Panc1 (cell line): ENCODE results near the gene JAZF1. TPM values are rescaled to one million over a fixed set of nuclear protein-coding genes. Genes with fewer than 3 reads are reported as not detected.

Experiments used
- ATAC-seq: fragments of 200-7000 bp; cut with Tn5 transposase; 2 replicates; pipeline ENCODE4 v1.9.1; 2020; ENCODE audit warnings: mild to moderate bottlenecking, moderate library complexity
- BruUV-seq: library from RNA; stranded (reverse); fragments of 400-500 nt; replicated peaks from 2 replicates; lab custom pipeline; 2021; lab: Mats Ljungman, UMichigan
- CTCF ChIA-PET: fragments of 300-600 bp; sonication (Branson Sonifier 250); formaldehyde crosslinking; loops from one replicate; lab custom pipeline; 2022; ENCODE audit warnings: antibody characterized with exemption; lab: Charles Lee
- POLR2A ChIA-PET: fragments of 300-600 bp; sonication (Branson Sonifier 250); formaldehyde crosslinking; loops from one replicate; lab custom pipeline; 2022; ENCODE audit warnings: antibody characterized with exemption; lab: Charles Lee
- DNase-seq: peaks from one replicate; pipeline ENCODE4 v3.0.0-alpha.2; 2010; ENCODE audit warnings: low read depth, low spot score
- H3K27ac ChIP-seq: 2 replicates; pipeline ENCODE4 v1.5.1; 2011; ENCODE audit warnings: mild to moderate bottlenecking, low read length, inconsistent platforms
- H3K27me3 ChIP-seq: fragments of 200-500 bp; sonication (Bioruptor generic); 2 replicates; pipeline ENCODE4 v1.6.0; 2014; ENCODE audit warnings: low read length, inconsistent platforms; ENCODE audit not compliant: control insufficient read depth, insufficient read depth
- H3K36me3 ChIP-seq: fragments of 200-500 bp; sonication (Bioruptor generic); 2 replicates; pipeline ENCODE4 v1.5.1; 2014; ENCODE audit warnings: inconsistent platforms, mild to moderate bottlenecking, low read length, moderate library complexity; ENCODE audit not compliant: control insufficient read depth, insufficient read depth
- H3K4me1 ChIP-seq: 2 replicates; pipeline ENCODE4 v1.5.1; 2011; ENCODE audit warnings: inconsistent platforms, mild to moderate bottlenecking, low read length, moderate library complexity; ENCODE audit not compliant: control insufficient read depth, insufficient read depth
- H3K4me3 ChIP-seq, 2 experiments: 2 replicates each; pipeline ENCODE4 v1.5.1; 2011 to 2012; ENCODE audit warnings: low read depth in 2 of 2, low read length in 2 of 2, mild to moderate bottlenecking in 2 of 2, inconsistent platforms in 1 of 2, moderate library complexity in 1 of 2
- H3K9me3 ChIP-seq: fragments of 200-500 bp; sonication (Bioruptor generic); 2 replicates; pipeline ENCODE4 v1.5.1; 2014; ENCODE audit warnings: low read depth, mild to moderate bottlenecking, inconsistent platforms, low read length, moderate library complexity; ENCODE audit not compliant: control insufficient read depth, insufficient read depth
- REST ChIP-seq, 2 experiments: IDR thresholded peaks; 2 replicates each; pipeline ENCODE4 v1.6.1; 2011 to 2012; ENCODE audit warnings: low read depth in 2 of 2, control low read depth in 1 of 2, low read length in 1 of 2, mild to moderate bottlenecking in 1 of 2, moderate library complexity in 1 of 2; ENCODE audit not compliant: insufficient read depth in 1 of 2
- SIN3A ChIP-seq: IDR thresholded peaks from 2 replicates; pipeline ENCODE4 v1.6.1; 2012; ENCODE audit warnings: low read depth, mild to moderate bottlenecking, low read length, moderate library complexity, borderline replicate concordance; ENCODE audit not compliant: insufficient read depth
- TCF7L2 ChIP-seq: IDR thresholded peaks from 2 replicates; pipeline ENCODE4 v1.6.1; 2011; ENCODE audit warnings: mild to moderate bottlenecking, low read depth, low read length, inconsistent platforms
- in situ Hi-C: cut with HindIII; loops from 2 replicates; pipeline ENCODE4 v1.10.0; 2016; ENCODE audit warnings: low sequenced_read_pairs, low pct_unique_long_range_greater_than_20kb
- intact Hi-C: fragments of 100-400 bp; cut with micrococcal nuclease; formaldehyde crosslinking; loops from one replicate; pipeline ENCODE4 v1.10.0; 2022; ENCODE audit not compliant: unreplicated experiment
- total RNA-seq: library from RNA; stranded (reverse); gene quantifications from one replicate; pipeline ENCODE4 v1.2.1, GENCODE V29; 2021; ENCODE audit not compliant: unreplicated experiment

Gene JAZF1
- total RNA-seq, 1 experiment from 2014 or later: 8.8 TPM

GRCh38 chr7:27843584-27844305 is 336.9 kb downstream of the JAZF1 start:
- DNase-seq: no peak
- H3K36me3 ChIP-seq: no peaks in the 10 kb centered on the region
- ChIA-PET POLR2A (no interaction called here), CTCF (no interaction called here)
- no peak for TF ChIP-seq TCF7L2
- TF ChIP-seq REST (IDR thresholded peaks at IDR 0.05; ENCODE audit: insufficient read depth in 1 of 2, low read depth in 2 of 2, low read length in 1 of 2): no peak
- intact Hi-C loops (no loop called here), in situ Hi-C loops (no loop called here)
- no peak overlapping the region for H3K27ac ChIP-seq
- no TSS peak for BruUV-seq
- H3K4me3 ChIP-seq: no peak overlapping the region
- no peaks in the 10 kb centered on the region for H3K4me1 ChIP-seq
- no peaks in the 10 kb centered on the region for H3K9me3 ChIP-seq
- no peaks in the 10 kb centered on the region for H3K27me3 ChIP-seq
- ATAC-seq: no peak

GRCh38 chr7:27842851-27843250 is 337.7 kb downstream of the JAZF1 start:
- no peaks in the 10 kb centered on the region for H3K27me3 ChIP-seq
- intact Hi-C loops (no loop called here), in situ Hi-C loops (no loop called here)
- H3K4me3 ChIP-seq: no peak overlapping the region
- CTCF ChIA-PET: no interaction called here
- no peaks in the 10 kb centered on the region for H3K9me3 ChIP-seq
- DNase-seq (no peak), ATAC-seq (no peak)
- H3K36me3 ChIP-seq: no peaks in the 10 kb centered on the region
- no TSS peak for BruUV-seq
- no peak overlapping the region for H3K27ac ChIP-seq
- TF ChIP-seq SIN3A: no peak
- no peaks in the 10 kb centered on the region for H3K4me1 ChIP-seq
- POLR2A ChIA-PET: no interaction called here

- no peaks in the 10 kb centered on the region for H3K4me1 ChIP-seq
- in situ Hi-C loops (no loop called here), intact Hi-C loops (no loop called here)
- H3K9me3 ChIP-seq: no peaks in the 10 kb centered on the region
- no peak for TF ChIP-seq SIN3A
- TF ChIP-seq TCF7L2: no peak
- DNase-seq: no peak
- ChIA-PET CTCF (no interaction called here), POLR2A (no interaction called here)
- ATAC-seq: no peak
- BruUV-seq: no TSS peak
- H3K27ac ChIP-seq: no peak overlapping the region
- H3K4me3 ChIP-seq: no peak overlapping the region
- no peaks in the 10 kb centered on the region for H3K27me3 ChIP-seq
- H3K36me3 ChIP-seq: no peaks in the 10 kb centered on the region
Measured at GRCh38 chr7:27842094-27842692, 338.4 kb downstream of the JAZF1 start.
